CD4-positive, CD25-positive, alpha-beta regulatory T cell (primary cell): ENCODE measurements around the gene STEAP1. TPM values are rescaled to one million over a fixed set of nuclear protein-coding genes. Genes with fewer than 3 reads are reported as not detected.
"Not testable (repeated sequence)": the region's sequence is repeated elsewhere in the genome, so short reads cannot be mapped to it uniquely, and the experiment has no call there.

Experiments
- ATAC-seq, 2 donors: fragments of 150-1000 bp; cut with Tn5 transposase; one replicate each; pipeline ENCODE4 v1.10.0; 2021; ENCODE audit warnings: low read depth in 2 of 2, moderate number of reproducible peaks in 2 of 2, moderate library complexity in 1 of 2
- DNase-seq, 3 donors: peaks; one replicate each; pipeline versions ENCODE4 v3.0.0 to v3.0.0-alpha.2; 2012 to 2022; ENCODE audit warnings: mixed read lengths in 1 of 3
- H3K27ac ChIP-seq: one replicate; pipeline ENCODE4 v1.7.0; 2013; ENCODE audit warnings: mild to moderate bottlenecking, low read length; ENCODE audit not compliant: insufficient read depth, poor library complexity, severe bottlenecking
- H3K27me3 ChIP-seq: one replicate; pipeline ENCODE4 v1.7.0; 2013; ENCODE audit warnings: low read length; ENCODE audit not compliant: control insufficient read depth, insufficient read depth
- H3K36me3 ChIP-seq: one replicate; pipeline ENCODE4 v1.7.0; 2013; ENCODE audit warnings: mild to moderate bottlenecking, low read length, moderate library complexity; ENCODE audit not compliant: control insufficient read depth, insufficient read depth
- H3K4me1 ChIP-seq: 2 replicates; pipeline ENCODE4 v1.7.0; 2013; ENCODE audit warnings: mild to moderate bottlenecking, low read length; ENCODE audit not compliant: insufficient read depth, control insufficient read depth, poor library complexity, severe bottlenecking
- H3K4me3 ChIP-seq: one replicate; pipeline ENCODE4 v1.7.0; 2013; ENCODE audit warnings: low read depth, mild to moderate bottlenecking, low read length, moderate library complexity
- H3K9me3 ChIP-seq, 2 experiments: 1 replicate in 1 of 2; 2 replicates in 1 of 2; pipeline ENCODE4 v1.7.0; 2013; ENCODE audit warnings: low read length in 2 of 2, mild to moderate bottlenecking in 1 of 2, moderate library complexity in 1 of 2; ENCODE audit not compliant: control insufficient read depth in 2 of 2
- H3K27ac Mint-ChIP-seq, 3 donors: one replicate each; pipeline ENCODE4 v1.8.0; 2020 to 2022; ENCODE audit warnings: mild to moderate bottlenecking in 3 of 3, mixed read lengths in 3 of 3, moderate library complexity in 2 of 3
- H3K27me3 Mint-ChIP-seq: one replicate; pipeline ENCODE4 v1.8.0; 2022; ENCODE audit warnings: mild to moderate bottlenecking, mixed read lengths
- H3K36me3 Mint-ChIP-seq: one replicate; pipeline ENCODE4 v1.8.0; 2020; ENCODE audit warnings: mixed read lengths
- H3K4me1 Mint-ChIP-seq, 4 donors: one replicate each; pipeline ENCODE4 v1.8.0; 2020 to 2022; ENCODE audit warnings: mixed read lengths in 4 of 4, mild to moderate bottlenecking in 1 of 4
- H3K4me3 Mint-ChIP-seq, 4 donors: one replicate each; pipeline ENCODE4 v1.8.0; 2020 to 2022; ENCODE audit warnings: mild to moderate bottlenecking in 4 of 4, mixed read lengths in 4 of 4, moderate library complexity in 3 of 4
- H3K9me3 Mint-ChIP-seq, 7 donors: one replicate each; pipeline ENCODE4 v1.8.0; 2020 to 2022; ENCODE audit warnings: mixed read lengths in 7 of 7, mild to moderate bottlenecking in 3 of 7, moderate library complexity in 2 of 7
- polyA plus RNA-seq, 4 donors: library from polyadenylated mRNA; unstranded; fragments of 300-500 nt; fragmentation: Illumina TruSeq; gene quantifications; one replicate each; pipeline ENCODE4 v1.2.3, GENCODE V29; 2021
- total RNA-seq: library from RNA; stranded (reverse); gene quantifications from one replicate; pipeline ENCODE4 v1.2.3, GENCODE V29; 2022

STEAP1 gene
- total and polyA plus RNA-seq, 5 donors from 2014 or later: not detected

DNA sequence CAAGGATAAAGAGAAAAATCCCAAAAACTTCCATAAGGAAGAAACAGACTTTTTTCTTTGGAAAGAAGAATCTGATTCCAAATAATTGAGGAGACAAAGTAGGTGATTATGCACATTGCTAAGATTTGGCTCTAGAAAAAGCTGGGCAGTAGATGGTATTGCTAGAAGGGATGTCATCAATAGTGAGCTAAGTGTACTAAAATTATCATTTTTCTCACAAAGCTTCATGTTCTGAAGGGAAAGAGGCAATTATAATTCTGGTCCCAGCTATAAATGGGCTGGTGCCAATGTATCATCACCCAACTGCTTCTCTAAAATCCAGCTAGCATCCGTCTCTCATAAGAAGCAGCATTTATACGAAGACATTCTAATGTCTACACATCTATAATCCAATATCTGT is 23.9 kb downstream of the STEAP1 start:
- Mint-ChIP-seq H3K4me3 (no peak overlapping the region), H3K4me1 (peaks cover 0 to 3% (median 1%) of the 10 kb centered on the region in 4 donors), H3K27ac (no peak overlapping the region), H3K27me3 (no peaks in the 10 kb centered on the region), H3K9me3 (no peaks in the 10 kb centered on the region), H3K36me3 (no peaks in the 10 kb centered on the region)
- Histone ChIP-seq H3K27me3 (no peaks in the 10 kb centered on the region), H3K4me3 (no peak overlapping the region), H3K4me1 (no peaks in the 10 kb centered on the region), H3K27ac (no peak overlapping the region), H3K9me3 (no peaks in the 10 kb centered on the region), H3K36me3 (no peaks in the 10 kb centered on the region)
- no peak for ATAC-seq
- DNase-seq: no peak

- Mint-ChIP-seq H3K4me3 (no peak overlapping the region), H3K27ac (no peak overlapping the region), H3K4me1 (peaks cover 0 to 3% (median 1%) of the 10 kb centered on the region in 4 donors), H3K27me3 (no peaks in the 10 kb centered on the region), H3K9me3 (no peaks in the 10 kb centered on the region), H3K36me3 (no peaks in the 10 kb centered on the region)
- Histone ChIP-seq H3K27ac (no peak overlapping the region), H3K4me1 (no peaks in the 10 kb centered on the region), H3K36me3 (no peaks in the 10 kb centered on the region), H3K9me3 (no peaks in the 10 kb centered on the region), H3K4me3 (no peak overlapping the region), H3K27me3 (no peaks in the 10 kb centered on the region)
- peak in 1 of 3 donors; percentile 8 for DNase-seq
- ATAC-seq: peak; percentile 53 to 59
Observed at GRCh38 chr7:90178679-90179278, 24.5 kb downstream of the STEAP1 start.

DNA sequence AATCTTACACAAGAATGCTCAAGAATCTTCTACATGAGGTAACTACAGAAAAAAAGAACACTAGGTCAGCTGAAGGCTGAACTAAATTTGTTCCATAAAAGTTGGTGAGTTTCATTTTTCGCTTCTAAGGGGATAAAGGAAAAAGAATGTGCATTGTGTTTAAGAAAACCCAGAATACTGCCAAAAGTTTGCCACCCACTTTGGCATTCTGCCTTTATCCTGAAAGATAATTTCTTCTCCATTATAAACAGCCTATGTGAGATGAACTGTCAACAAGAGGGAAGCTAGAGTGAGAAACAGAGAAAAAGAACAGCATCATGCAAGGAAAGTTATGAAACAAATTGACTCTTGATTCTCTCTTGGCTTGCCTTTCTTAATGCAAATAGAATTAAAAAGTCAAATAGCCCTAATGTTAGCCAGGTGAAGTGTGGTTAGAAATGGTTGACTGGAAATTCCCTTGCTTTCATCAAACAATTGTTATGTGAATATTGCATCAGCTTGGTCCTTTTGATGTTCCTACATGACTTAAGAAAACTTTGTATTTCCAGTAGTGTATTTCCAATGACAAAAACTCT is 25.8 kb downstream of the STEAP1 start:
- Mint-ChIP-seq H3K4me3 (no peak overlapping the region), H3K36me3 (no peaks in the 10 kb centered on the region), H3K27ac (no peak overlapping the region), H3K9me3 (no peaks in the 10 kb centered on the region), H3K4me1 (peaks cover 0 to 3% (median 1%) of the 10 kb centered on the region in 4 donors), H3K27me3 (no peaks in the 10 kb centered on the region)
- DNase-seq (no peak), ATAC-seq (no peak)
- Histone ChIP-seq H3K4me1 (no peaks in the 10 kb centered on the region), H3K27me3 (no peaks in the 10 kb centered on the region), H3K4me3 (no peak overlapping the region), H3K9me3 (no peaks in the 10 kb centered on the region), H3K27ac (no peak overlapping the region), H3K36me3 (no peaks in the 10 kb centered on the region)

GRCh38 chr7:90180649-90181048 is 26.4 kb downstream of the STEAP1 start:
- H3K27ac Mint-ChIP-seq: no peak overlapping the region

GRCh38 chr7:90181485-90181884 is 27.2 kb downstream of the STEAP1 start:
- Mint-ChIP-seq H3K36me3 (no peaks in the 10 kb centered on the region), H3K27me3 (no peaks in the 10 kb centered on the region), H3K9me3 (peaks cover 0 to 3% (median 0%) of the 10 kb centered on the region in 7 donors), H3K27ac (no peak overlapping the region), H3K4me1 (peaks cover 0 to 3% (median 1%) of the 10 kb centered on the region in 4 donors), H3K4me3 (no peak overlapping the region)
- no peak for DNase-seq
- H3K4me3 ChIP-seq: no peak overlapping the region
- H3K36me3 ChIP-seq: no peaks in the 10 kb centered on the region
- no peak for ATAC-seq
- no peak overlapping the region for H3K27ac ChIP-seq
- no peaks in the 10 kb centered on the region for H3K4me1 ChIP-seq
- H3K9me3 ChIP-seq: no peaks in the 10 kb centered on the region
- H3K27me3 ChIP-seq: no peaks in the 10 kb centered on the region

More at GRCh38 chr7:90180649-90181048, 26.4 kb downstream of the STEAP1 start:
- no peak overlapping the region for H3K4me3 Mint-ChIP-seq
- H3K36me3 Mint-ChIP-seq: no peaks in the 10 kb centered on the region
- ATAC-seq (no peak), DNase-seq (no peak)
- Histone ChIP-seq H3K36me3 (no peaks in the 10 kb centered on the region), H3K27ac (no peak overlapping the region), H3K4me3 (no peak overlapping the region), H3K4me1 (no peaks in the 10 kb centered on the region), H3K9me3 (no peaks in the 10 kb centered on the region), H3K27me3 (no peaks in the 10 kb centered on the region)
- H3K4me1 Mint-ChIP-seq: peaks cover 0 to 3% (median 1%) of the 10 kb centered on the region in 4 donors
- H3K27me3 Mint-ChIP-seq: no peaks in the 10 kb centered on the region
- H3K9me3 Mint-ChIP-seq: no peaks in the 10 kb centered on the region

DNA sequence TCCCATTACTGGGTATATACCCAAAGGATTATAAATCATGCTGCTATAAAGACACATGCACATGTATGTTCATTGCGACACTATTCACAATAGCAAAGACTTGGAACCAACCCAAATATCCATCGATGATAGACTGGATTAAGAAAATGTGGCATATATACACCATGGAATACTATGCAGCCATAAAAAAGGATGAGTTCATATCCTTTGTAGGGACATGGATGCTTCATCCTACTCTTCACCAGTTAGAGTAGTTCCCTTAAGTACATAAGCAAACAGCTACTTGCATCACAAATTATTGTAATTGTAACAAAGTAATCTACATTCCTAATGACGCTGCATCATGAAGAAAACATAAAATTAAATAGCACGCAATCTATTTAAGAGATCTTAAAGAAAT is 32.0 kb downstream of the STEAP1 start:
- ATAC-seq, H3K27me3 Mint-ChIP-seq, H3K9me3 Mint-ChIP-seq, DNase-seq, H3K36me3 ChIP-seq, H3K36me3 Mint-ChIP-seq, H3K4me3 ChIP-seq, H3K4me3 Mint-ChIP-seq, H3K27ac ChIP-seq, H3K9me3 ChIP-seq, H3K27me3 ChIP-seq, H3K4me1 Mint-ChIP-seq, H3K4me1 ChIP-seq, H3K27ac Mint-ChIP-seq: not testable (repeated sequence)

DNA sequence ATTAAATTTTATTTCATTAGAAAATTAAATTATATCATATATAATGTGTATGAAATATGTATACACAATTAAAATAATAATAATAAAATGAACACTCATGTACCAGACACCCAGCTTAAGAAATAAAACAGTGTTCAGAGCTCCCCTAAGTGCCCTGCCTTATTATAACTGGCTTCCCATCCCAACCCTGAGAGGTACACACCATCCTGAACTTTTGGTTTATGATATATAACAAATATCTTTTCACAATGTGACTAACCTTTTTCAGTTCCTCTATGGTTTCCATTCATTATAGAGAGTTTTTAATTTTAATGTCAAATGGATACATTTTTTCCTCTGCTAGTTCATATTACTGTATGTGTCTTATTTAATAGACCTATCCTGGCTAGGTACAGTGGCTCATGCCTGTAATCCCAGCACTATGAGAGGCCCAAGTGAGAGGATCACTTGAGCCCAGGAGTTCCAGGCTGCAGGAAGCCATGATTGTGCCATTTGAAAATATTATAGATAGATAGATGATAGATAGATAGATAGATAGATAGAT is 33.3 kb downstream of the STEAP1 start:
- Mint-ChIP-seq H3K27me3 (no peaks in the 10 kb centered on the region), H3K9me3 (peaks cover 0 to 11% (median 5%) of the 10 kb centered on the region in 7 donors), H3K36me3 (no peaks in the 10 kb centered on the region), H3K27ac (no peak overlapping the region), H3K4me1 (no peaks in the 10 kb centered on the region), H3K4me3 (no peak overlapping the region)
- Histone ChIP-seq H3K27me3 (no peaks in the 10 kb centered on the region), H3K4me1 (no peaks in the 10 kb centered on the region), H3K9me3 (peaks cover 4 to 15% of the 10 kb centered on the region in 2 experiments), H3K27ac (no peak overlapping the region), H3K36me3 (no peaks in the 10 kb centered on the region), H3K4me3 (no peak overlapping the region)
- DNase-seq (no peak), ATAC-seq (no peak)

DNA sequence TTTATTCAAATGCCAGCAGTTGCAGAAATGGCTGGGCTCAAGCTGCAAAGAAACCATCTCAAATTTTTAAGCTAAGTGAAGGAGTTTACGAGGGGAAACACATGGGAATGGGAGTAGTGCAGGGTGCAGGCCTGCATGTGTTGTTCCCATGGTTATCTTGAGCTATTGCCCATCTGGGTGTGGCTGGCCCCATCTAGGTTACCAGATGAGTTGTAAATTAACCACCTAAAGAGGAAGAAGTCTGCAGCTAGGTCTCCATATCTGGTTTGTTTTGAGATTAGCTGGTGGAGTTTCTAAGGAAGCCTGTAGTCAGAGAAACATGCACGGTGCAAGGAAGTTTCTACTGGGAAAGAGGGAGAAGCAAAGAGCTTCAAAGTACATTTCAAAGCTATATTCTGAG is 34.0 kb downstream of the STEAP1 start:
- H3K36me3 ChIP-seq: no peaks in the 10 kb centered on the region
- Mint-ChIP-seq H3K9me3 (peaks cover 0 to 16% (median 6%) of the 10 kb centered on the region in 7 donors), H3K27me3 (no peaks in the 10 kb centered on the region), H3K4me1 (no peaks in the 10 kb centered on the region), H3K36me3 (no peaks in the 10 kb centered on the region), H3K4me3 (no peak overlapping the region), H3K27ac (no peak overlapping the region)
- ATAC-seq (no peak), DNase-seq (no peak)
- H3K27me3 ChIP-seq: no peaks in the 10 kb centered on the region
- H3K4me3 ChIP-seq: no peak overlapping the region
- H3K4me1 ChIP-seq: no peaks in the 10 kb centered on the region
- no peak overlapping the region for H3K27ac ChIP-seq
- H3K9me3 ChIP-seq: peaks cover 5 to 17% of the 10 kb centered on the region in 2 experiments
